NCI-H2227 (cell line): ENCODE results near the gene MAT2B.
"Not testable (repeated sequence)": the region's sequence is repeated elsewhere in the genome, so short reads cannot be mapped to it uniquely, and the experiment has no call there.

Experiments
- DNase-seq: peaks from one replicate; lab custom pipeline; 2025; ENCODE audit not compliant: unreplicated experiment; lab: John Stamatoyannopoulos, UW

The MAT2B gene

DNA sequence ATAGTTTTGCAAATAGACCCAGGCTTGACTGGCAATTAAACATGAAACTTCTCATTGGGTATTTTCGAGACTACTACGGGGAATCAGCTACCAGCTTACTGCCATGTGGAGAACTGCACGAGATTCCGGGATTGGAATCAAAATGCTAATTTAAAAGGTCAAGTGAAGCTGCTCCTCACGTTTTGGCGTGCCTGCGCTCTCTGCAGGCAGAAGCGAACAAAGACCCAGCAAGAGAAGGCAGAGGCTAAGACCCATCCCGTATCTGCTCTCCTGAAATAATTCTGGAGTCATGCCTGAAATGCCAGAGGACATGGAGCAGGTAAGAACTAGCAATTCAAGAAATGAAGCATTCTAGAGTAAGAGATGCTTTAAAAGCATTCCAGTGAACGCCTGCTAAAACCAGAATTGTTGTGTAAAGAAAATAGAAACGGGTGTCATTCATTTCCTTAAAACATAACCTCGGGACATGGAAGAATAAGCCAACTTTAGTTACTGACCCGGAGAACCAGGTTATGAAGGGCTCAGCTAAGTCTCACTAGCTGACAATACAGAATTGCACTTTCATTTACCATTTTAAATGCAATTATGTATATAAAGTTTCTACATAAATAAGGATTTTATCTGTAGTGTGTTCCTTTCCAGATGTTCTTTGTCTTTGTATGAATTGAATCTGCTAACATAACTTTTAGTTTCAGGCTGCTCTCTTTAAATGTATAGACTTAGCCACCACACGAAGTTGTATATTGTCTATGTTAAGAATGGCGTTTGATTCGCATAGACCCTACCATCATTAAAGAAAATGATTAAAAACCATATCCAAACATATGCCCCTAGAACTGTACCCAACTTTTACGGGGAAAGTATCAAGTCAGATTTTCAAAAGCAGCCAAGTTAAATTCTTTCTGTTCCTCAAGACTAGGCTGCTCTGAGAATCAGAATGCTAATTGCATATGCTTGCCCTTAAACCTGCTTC, 2.0 kb upstream of the MAT2B start:
- DNase-seq = peak; percentile 74

DNA sequence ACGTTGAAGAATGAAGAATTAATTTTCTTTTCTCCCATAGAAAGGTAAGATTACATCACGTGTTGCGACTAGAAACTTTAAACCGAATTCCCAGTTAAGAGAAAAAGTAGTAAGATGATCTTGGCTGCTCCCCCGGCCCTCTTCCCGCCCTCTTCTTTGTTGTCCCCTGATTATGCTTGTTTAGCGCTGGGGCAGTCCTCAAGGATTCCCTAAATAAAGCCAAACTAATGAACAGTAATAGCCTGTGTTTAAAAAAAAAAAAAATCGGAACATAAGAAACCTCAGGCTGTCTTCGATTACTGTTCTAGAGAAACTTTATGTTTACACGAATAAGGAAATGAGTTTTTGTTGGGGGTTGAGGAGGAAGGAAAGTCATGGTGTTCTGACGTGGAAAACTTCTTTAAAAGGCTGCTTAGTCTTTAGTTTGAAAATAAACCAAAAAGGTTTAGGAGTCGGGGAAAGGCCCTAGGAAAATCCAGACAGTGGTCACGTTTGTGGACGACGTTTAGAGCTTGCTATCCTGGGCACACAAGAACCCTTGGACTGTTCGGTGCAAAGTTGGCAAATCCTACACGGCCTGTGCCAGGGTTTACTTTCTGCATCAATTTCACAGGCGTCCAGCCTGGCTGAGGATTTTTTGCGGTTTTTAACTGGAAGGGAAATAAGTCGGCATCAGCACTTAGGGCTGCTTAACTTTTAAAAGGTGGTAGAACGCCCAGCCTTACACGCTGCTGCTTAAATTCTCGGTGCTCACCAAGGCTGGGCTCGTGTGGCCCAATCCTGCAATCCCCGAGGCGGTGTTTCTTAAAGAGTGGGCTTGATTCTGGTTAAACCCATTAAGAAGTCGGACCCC, 1.1 kb upstream of the MAT2B start:
- DNase-seq = peak; percentile 16

DNA sequence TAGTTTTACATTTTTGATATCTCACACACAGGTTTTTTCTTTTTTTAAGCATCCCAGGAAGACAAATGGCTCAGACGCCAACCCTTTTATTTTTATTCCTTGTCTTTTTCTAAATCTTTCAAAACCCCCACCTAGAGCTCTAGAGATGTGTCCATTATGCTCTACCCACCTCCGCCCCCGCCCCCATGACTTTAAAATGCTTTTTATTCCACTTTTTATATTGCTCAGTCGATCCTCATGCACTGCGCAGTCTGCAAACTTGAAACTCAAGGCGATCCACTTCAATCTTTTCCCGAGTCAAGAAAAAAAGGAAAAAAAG, 411 bp upstream of the MAT2B start:
- DNase-seq = no peak

DNA sequence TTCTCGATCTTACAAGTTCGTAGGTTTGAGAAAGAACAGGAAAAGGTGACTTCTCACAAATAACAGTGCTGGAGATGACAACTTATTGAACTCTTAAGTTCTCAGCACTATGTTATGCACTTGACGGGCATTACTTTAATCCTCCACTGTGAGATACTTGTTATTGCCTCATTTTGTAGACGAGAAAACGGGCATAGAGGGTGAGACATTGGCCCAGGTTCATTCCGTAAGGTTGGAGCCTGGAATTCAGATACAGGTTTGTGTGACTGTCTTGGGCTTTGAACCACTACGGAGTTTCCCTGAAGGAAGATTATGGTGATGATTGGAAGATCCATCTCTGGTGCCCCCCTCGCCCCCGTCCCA, 657 bp downstream of the MAT2B start:
- DNase-seq = no peak

DNA sequence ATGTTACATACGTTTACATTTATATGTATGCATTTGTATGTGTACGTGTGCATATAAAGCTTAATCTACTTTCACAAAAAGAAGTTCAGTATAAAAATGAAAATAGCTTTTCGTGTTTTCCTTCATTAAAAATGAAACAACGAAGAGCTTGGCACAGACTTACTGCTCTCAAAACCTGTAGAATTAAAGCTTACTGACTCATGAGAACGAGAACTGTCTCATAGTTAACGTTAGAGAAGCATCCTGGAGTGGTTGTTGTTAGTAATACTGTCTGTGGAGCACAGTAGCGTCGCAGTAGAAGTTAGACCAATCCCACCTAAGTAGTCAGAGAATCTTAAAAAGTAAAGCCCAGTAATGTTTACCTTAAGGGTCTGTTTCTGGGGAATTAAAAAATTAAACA, 1.3 kb downstream of the MAT2B start:
- no peak for DNase-seq

DNA sequence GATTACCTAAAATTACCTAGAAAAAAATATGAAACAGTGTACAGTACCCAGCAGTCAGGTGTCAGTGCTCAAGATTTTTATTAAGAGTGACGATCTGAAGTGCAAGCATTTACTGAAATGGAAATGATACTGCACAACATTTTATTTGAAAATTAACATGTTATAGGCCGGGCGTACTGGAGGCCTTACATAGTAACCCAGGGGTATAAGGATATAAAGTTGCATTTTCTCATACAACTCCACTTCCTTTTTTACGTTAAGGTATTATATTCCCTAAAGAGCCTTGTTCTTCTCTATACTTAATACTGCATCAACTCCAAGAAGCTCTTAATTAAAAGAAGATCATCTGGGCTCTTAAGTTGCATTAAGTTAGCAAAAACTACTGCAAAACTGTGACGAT, 3.3 kb downstream of the MAT2B start:
- no peak for DNase-seq

DNA sequence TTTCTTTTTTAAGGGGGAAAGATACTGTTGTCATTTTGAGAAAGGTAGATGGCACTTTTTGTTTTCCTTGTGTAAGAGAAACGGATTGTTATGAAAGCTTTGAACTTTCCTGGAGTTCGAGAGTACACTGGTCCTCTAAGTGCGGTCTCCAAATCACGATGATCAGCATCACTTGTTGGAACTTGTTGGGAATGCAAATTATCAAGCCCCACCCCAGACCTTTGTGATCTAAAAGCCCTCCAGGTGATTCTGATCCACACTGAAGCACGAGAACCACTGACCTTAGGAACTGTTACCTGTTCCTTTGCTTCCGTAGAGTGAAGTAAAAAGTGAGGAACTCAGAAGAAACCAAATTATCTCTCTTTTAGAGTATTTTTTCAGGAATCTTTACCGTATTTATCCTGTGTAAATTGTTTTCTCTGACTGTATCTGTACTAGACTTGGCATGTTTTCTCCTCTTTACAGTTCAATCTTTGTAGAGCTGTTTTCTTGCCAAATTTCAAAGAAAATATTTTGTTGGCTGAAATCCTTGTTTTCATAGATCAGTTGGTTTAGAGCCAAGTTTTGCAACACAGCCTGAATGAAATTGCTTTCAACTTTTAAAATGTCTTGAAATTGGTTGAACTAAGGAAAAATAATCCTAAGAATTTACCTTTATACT, 4.0 kb downstream of the MAT2B start:
- no peak for DNase-seq

DNA sequence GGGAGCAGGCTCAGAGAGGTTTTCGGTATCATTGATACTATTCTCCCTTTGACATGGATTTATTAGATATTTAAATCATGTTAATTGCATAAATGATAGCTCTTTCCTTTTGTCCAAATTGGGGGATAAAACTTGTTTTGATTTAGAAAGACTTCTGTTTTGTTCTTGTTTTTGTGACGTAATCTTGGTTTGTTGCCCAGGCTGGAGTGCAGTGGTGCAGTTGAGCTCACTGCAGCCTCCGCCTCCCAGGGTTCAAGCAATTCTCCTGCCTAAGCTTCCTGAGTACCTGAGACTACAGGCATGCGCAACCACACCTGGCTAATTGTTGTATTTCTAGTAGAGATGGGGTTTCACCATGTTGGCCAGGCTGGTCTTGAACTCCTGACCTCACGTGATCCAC, 7.1 kb downstream of the MAT2B start:
- DNase-seq = no peak

DNA sequence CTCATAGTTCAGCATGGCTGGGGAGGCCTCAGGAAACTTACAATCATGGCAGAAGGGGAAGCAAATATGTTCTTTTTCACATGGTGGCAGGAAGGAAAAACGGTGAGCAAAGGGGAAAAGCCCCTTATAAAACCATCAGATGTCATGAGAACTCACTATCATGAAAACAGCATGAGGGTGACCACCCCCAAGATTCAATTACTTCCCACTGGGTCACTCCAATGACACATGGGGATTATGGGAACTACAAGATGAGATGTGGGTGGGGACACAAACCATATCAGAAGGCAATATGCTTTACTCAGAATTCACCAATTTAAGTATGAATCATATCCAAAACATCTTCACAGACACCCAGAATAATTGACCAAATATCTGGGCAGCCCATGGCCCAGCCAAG, 19.7 kb downstream of the MAT2B start:
- no peak for DNase-seq

DNA sequence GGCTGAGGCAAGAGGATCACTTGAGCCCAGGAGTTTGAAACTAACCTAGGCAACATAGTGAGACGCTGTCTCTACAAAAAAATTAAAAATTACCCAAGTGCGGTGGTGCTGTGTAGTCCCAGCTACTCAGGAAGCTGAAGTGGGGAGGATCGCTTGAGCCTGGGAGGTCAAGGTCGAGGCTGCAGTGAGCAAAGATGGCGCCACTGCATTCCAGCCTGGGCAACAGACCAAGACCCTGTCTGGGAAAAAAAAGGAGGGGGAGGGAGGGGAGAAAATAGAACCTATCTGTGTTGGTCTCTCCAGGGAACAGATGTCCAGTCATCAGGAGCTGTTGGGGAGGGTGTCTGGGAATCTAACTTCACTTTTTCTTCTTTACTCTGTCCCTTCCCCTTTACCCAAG, 24.3 kb downstream of the MAT2B start:
- no peak for DNase-seq

DNA sequence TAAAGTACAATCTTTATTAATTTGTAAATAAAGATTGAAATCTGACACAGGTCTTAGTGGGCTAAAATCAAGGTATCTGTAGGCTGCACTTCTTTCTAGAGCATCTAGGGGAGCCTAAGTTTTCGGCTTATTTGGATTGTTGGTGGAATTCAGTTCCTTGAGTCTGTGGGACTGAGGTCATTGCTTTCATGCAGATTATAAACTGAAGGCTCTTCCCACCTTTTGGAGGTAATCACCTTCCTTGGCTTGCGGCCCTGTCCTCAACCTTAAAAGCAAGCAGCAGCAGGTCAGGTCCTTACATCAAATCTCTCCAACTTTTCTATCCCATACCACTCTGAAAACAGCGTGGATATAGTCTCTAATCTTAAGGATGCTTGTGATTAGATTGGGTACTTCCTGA, 25.9 kb downstream of the MAT2B start:
- DNase-seq = no peak

DNA sequence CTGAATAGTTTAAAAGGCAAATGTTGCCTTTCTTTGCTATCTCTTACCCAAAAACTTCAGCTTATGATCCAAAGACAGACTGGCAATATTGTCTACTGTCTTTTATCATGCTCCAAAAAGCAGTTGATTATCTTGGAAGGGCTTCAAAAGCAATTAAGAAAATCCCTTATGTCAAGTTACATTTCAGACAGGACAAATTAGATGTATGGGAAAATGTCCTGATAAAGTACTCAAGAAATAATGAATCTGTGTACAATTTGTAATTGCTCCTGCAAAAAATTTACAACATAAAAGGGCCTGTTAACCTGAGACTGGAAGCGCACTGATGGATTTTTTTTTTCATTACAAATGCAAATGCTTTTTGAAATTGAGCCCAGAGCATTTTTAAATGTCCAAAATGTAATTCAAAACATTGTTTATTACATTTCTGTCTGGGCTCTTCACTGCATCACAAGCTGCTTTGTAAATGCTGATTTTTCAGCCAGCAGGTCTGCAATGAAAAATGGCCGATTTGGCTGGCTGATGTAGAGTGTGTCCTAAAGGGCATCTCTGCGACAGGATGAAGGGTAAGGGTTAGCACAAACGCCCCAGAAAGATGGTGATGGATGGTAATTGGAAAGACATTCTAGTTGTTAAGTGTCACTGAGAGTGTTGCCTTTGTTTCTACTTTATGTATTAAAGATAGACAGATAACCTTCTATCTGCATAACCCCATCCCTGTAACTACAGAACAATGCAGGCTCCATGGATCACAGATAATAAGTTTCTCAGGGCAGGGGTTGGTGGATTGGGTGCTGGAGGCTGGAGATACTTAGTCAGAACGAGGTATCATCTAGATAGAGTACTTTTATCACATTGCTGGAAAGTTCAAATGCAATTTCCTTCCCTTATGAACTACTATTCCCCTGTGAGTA, 27.0 kb downstream of the MAT2B start:
- no peak for DNase-seq

DNA sequence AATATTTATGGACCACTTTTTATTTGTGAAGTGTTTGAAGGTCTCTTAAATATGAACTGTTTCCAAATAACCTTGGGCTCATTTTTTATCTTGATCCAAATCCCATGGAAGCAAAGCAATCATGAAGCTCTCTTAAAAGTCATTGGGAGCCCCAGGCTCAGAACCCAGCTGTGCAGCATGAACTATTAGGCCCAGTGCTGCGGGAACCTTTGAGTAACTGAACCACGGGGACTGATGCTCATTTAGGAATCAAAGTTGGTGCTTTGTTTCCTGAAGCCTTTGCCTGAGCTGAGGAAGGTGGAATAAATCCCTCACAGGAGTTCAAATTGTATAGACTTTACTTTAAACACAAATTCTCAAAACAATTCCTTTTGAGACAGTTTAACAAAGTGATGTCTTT, 27.8 kb downstream of the MAT2B start:
- DNase-seq = no peak

DNA sequence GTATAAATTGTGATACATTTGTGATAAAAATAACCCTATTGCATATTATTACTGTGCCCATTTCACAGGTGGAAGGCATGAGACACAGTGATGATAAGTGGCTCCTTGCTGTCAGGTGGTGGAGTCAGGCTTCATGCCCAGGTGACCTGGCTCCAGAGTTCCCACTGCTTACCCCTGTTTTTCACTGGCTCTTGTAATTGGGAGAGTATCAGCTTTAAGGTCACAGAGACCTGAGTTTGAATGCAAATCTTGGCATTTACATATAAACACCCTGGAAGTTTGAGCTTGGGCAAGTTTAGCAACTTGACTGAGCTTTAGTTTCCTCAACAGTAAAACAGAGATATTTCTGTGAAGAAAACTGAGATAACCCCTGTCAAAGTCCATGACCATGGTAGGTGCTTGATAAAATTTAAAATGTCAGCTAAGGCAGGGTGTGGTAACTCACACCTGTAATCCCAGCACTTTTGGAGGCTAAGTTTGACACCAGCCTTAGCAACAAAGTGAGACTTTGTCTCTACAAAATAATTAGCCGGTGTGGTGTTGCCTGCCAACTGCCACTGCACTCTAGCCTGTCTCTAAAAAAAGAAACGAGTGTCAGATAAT, 29.2 kb downstream of the MAT2B start:
- DNase-seq = no peak

DNA sequence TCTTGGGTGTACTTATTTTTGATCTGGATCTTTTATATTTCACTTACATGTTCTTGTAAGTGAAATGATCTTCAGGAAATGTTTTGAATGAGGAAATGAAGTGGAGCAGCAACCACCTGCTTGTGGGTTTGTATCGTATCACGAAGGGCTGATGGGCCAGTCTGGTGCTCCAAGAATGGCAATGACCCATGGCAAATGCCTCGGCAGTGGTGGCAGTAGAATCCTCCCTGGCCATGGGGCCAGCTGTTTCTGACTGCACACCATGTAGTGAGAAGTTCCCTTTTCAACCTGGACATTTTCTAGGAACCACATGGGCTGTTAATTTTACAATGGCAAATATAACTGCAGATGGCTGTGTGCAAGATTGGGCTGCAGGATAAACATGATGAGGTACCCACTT, 29.9 kb downstream of the MAT2B start:
- DNase-seq = no peak

DNA sequence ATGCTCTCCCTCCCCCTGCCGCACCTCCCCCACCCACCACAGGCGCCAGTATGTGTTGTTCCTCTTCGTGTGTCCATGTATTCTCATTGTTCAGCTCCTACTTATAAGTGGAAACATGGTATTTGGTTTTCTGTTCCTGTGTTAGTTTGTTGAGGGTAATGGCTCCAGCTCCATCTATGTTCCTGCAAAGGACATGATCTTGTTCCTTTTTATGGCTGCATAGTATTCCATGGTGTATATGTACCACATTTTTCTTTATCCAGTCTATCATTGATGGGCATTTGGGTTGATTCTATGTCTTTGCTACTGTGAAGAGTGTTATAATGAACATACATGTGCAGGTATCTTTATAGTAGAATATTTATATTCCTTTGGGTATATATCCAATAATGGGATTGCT, 31.0 kb downstream of the MAT2B start:
- not testable (repeated sequence) for DNase-seq

DNA sequence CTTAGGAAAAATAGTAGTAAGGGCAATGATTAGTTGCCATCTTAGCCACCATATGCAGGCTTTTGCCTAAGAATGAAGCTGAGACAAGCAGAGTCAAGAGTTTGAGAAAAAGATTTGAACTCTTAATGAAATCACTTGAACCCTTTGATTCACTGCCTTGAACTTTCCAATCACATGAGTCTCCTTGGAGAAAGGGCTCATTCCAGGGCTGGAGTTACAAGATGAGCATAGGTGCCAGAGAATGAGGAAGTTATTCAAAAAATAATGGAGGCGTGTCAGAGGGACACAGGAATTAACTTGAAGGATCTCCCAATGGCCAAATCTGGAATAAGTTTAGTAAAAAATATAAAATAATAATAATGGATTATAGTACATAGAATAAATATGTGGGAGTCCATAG, 35.3 kb downstream of the MAT2B start:
- DNase-seq = no peak

DNA sequence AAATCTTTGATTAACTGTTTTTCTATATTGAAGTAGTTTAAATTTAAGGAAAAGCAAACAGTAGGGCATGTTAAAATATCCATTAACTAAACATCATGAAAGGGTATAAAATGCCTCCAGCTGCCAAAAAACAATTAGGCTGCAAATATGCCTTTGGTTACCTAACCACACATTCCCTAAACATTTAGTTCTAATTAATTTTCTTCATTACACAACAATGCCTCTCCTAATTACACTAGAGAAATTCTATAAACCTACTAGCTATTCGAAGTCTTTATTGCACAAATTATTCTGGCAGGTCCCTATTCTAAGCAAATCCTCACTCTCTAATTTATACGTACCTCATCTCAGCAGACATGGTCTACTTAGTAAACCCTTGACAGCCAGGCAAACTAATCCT, 37.4 kb downstream of the MAT2B start:
- no peak for DNase-seq

DNA sequence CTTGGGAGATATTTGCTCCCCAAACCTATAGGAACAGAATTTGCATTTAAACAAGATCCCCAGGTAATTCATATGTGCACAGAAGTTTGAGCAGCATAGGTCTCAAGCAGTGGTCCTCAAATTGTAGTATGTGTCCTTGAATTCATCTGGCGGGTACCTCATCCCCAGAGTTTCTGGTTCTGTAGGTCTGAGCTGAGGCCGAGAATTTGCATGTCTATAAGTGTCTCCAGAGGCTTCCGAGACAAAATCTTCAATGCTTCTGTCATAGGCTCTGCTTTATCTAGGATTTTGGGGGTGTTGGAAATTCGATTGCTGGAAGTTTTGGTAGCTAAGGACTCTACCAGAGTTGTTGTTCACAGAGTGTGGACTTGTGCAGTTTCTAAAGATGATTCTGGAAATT, 38.6 kb downstream of the MAT2B start:
- DNase-seq = no peak

DNA sequence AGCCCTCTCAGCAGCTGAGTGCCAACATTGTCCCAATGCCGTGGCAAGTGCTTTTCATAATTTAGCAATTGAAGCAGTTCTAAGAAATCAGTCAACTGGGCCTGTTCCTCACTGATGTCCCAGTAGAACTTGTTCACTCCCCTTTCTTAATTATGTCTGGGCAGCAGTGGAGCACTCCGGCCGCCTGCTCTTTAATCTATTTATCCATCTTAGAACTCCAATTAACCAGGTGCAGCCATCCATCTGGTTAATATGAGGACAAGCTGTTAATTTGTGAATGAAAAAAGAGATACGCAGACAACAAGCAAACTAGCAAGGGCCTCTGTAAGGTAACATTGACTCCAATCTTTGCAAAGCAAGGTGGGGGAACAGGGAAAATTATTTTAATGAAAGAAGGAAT, 39.4 kb downstream of the MAT2B start:
- no peak for DNase-seq
